Fibroblast of lung (primary cell): Measurements from ENCODE around the gene IVL.

Source experiments
- CTCF ChIP-seq, 2 donors: IDR thresholded peaks in 1 of 2; conservative IDR thresholded peaks in 1 of 2; 1 replicate in 1 of 2; 2 replicates in 1 of 2; pipeline ENCODE4 v1.5.1; 2011 to 2012; ENCODE audit warnings: low read length in 2 of 2, control low read depth in 1 of 2, inconsistent platforms in 1 of 2, low read depth in 1 of 2, mild to moderate bottlenecking in 1 of 2
- EZH2 ChIP-seq: IDR thresholded peaks from 2 replicates; pipeline ENCODE4 v1.5.1; 2012; ENCODE audit warnings: low read length, control low read depth, mild to moderate bottlenecking; ENCODE audit errors: missing control alignments

- TF ChIP-seq CTCF (conservative IDR thresholded peaks at IDR 0.05 in 1 of 2, IDR thresholded peaks at IDR 0.05 in 1 of 2; ENCODE audit: low read depth in 1 of 2, low read length in 2 of 2) (no peak), EZH2 (no peak)
These were observed 27.4 kb upstream of the IVL start for GRCh38 chr1:152880907-152881306.
